ENCODE data around the gene CTXN2.

Gene CTXN2

DNA sequence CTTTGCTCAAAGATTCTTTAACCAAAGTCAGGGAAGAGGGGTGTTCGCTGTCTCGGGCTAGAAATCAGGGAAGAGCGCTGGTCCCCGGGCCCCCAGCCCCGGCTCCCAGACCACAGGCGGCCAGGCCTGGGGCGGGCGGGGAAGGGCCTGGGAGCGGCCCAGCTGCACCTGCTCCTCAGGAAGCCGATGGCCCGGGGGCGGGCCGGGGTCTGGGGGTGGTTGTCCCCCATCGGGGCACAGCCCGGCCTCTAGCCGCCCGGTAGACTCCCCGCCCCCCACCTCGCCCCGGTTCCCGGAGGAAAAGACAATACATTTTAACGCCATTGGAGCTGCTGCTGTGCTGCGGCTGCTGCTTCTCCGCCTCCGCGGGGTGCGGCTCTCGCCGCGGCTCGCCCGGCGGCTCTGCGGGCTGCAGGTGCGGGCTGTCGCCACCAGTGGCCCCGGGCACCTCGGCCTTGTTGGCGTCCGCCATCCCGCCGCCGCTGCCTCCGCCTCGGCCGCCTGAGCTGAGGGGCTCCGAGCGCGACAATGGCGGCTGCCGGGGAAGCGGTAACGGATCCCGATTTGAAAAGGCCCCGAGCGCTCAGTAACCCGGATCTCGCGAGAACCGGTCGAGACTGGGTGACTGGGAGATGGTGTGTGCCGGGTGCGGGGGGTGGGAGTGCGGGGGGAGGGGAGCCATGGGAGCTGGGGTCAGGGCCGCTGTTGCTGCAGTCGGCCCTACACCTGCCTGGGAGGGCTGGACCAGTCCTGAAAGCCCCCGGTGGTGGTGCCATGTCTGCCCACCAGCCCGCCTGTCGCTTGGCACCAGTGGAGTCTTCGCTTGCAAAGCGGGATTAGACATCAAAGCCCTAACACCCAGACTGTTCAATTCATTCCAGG lies 13.5 kb upstream of the CTXN2 start, which contains the start of gene MYEF2:
MYEF2 (minus strand) TSS at position 530 of the 882 bp plus-strand sequence; CDS start at position 472, 58 bp downstream.
- Histone ChIP-seq H3K9me2 (replicated peaks; ENCODE audit: control insufficient read depth, low read length) (no peaks in the 10 kb centered on the region), H4K20me1 (ENCODE audit: control insufficient read depth, insufficient read depth, low read depth, low read length) (no peaks in the 10 kb centered on the region), H3K4me1 (ENCODE audit: control insufficient read depth, low read length) (peaks cover 25% of the 10 kb centered on the region), H3K36me3 (ENCODE audit: control insufficient read depth, low read length) (peaks cover 11% of the 10 kb centered on the region), H3K4me3 (ENCODE audit: low read length) (peak within 1 kb of the TSS; percentile 74), H3K9me3 (ENCODE audit: control insufficient read depth, insufficient read depth, low read length) (no peaks in the 10 kb centered on the region), H3K79me2 (ENCODE audit: control insufficient read depth, low read length) (peaks cover 50% of the 10 kb centered on the region), H3K27me3 (ENCODE audit: control insufficient read depth, low read length) (0 out of 2 replicates have a peak, but pooled peaks cover 2% of the 10 kb centered on the region), H3K4me2 (ENCODE audit: low read length) (peak within 1 kb of the TSS; percentile 75), H3F3A (ENCODE audit: control insufficient read depth, insufficient read depth) (no peaks in the 10 kb centered on the region), H3K27ac (ENCODE audit: low read depth, low read length) (peak within 1 kb of the TSS; percentile 57)
- no peak for TF ChIP-seq EZH2phosphoT487 (IDR thresholded peaks at IDR 0.05; ENCODE audit: borderline replicate concordance, low read length)
- TF ChIP-seq CTCF (IDR thresholded peaks at IDR 0.05; ENCODE audit: low read depth, low read length, poor library complexity, severe bottlenecking) = no peak

DNA sequence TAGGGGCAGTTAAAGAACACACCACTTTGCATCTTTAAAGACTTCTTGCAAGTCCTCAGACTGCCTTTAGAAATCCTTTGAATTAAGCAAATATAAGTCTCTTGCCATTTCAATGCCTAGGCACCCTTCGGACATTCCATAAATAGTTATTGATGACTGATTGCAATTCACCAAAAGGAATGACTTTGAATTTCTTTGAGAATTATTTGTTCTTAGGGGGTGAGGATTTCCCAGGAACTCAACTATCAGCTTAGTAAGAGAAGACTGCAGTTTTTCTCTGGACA lies 12.9 kb upstream of the CTXN2 start:
- Histone ChIP-seq H3F3A (ENCODE audit: control insufficient read depth, insufficient read depth) (no peaks in the 10 kb centered on the region), H3K27ac (ENCODE audit: low read depth, low read length) (no peak overlapping the region), H3K4me2 (ENCODE audit: low read length) (peak overlapping the region; percentile 75), H4K20me1 (ENCODE audit: control insufficient read depth, insufficient read depth, low read depth, low read length) (no peaks in the 10 kb centered on the region), H3K9me3 (ENCODE audit: control insufficient read depth, insufficient read depth, low read length) (no peaks in the 10 kb centered on the region), H3K9me2 (replicated peaks; ENCODE audit: control insufficient read depth, low read length) (no peaks in the 10 kb centered on the region), H3K79me2 (ENCODE audit: control insufficient read depth, low read length) (peaks cover 44% of the 10 kb centered on the region), H3K4me3 (ENCODE audit: low read length) (peak overlapping the region; percentile 74), H3K4me1 (ENCODE audit: control insufficient read depth, low read length) (peaks cover 25% of the 10 kb centered on the region), H3K36me3 (ENCODE audit: control insufficient read depth, low read length) (peaks cover 9% of the 10 kb centered on the region), H3K27me3 (ENCODE audit: control insufficient read depth, low read length) (0 out of 2 replicates have a peak, but pooled peaks cover 2% of the 10 kb centered on the region)
- no peak for TF ChIP-seq EZH2phosphoT487 (IDR thresholded peaks at IDR 0.05; ENCODE audit: borderline replicate concordance, low read length)

DNA sequence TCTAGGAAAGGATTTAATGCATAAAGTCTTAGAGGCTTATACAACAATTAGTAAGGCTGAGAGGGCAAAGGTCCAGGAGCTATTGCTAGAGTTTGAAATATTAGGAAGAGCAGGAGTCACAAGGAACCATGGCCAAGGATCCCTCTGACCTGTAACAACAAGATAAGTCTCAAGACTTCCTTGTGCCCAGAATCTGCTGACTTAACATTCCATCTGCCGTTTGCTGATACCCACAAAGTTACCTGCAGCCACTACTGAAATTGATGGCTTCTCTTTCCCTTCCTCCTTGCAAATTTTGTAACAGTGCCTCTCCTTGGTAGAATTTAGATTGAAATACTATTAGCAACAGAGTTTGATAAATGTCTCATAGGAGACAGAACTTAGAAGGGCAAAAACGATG lies 8.7 kb upstream of the CTXN2 start:
- peaks cover 3% of the 10 kb centered on the region; the same call in 1 of the 2 replicates for H3K79me2 ChIP-seq (ENCODE audit: control insufficient read depth, low read length)
- no peaks in the 10 kb centered on the region for H3K9me3 ChIP-seq (ENCODE audit: control insufficient read depth, insufficient read depth, low read length)
- TF ChIP-seq CTCF (IDR thresholded peaks at IDR 0.05; ENCODE audit: low read depth, low read length, poor library complexity, severe bottlenecking) = no peak
- no peak for TF ChIP-seq EZH2phosphoT487 (IDR thresholded peaks at IDR 0.05; ENCODE audit: borderline replicate concordance, low read length)
- 0 out of 2 replicates have a peak, but pooled peaks cover 5% of the 10 kb centered on the region for H3K27me3 ChIP-seq (ENCODE audit: control insufficient read depth, low read length)
- H3K9me2 ChIP-seq (replicated peaks; ENCODE audit: control insufficient read depth, low read length) = no peaks in the 10 kb centered on the region
- H3K4me3 ChIP-seq (ENCODE audit: low read length) = no peak overlapping the region
- H3K27ac ChIP-seq (ENCODE audit: low read depth, low read length) = no peak overlapping the region
- H4K20me1 ChIP-seq (ENCODE audit: control insufficient read depth, insufficient read depth, low read depth, low read length) = no peaks in the 10 kb centered on the region
- no peaks in the 10 kb centered on the region for H3F3A ChIP-seq (ENCODE audit: control insufficient read depth, insufficient read depth)
- no peaks in the 10 kb centered on the region; the same call in 1 of the 2 replicates for H3K36me3 ChIP-seq (ENCODE audit: control insufficient read depth, low read length)
- no peak overlapping the region for H3K4me2 ChIP-seq (ENCODE audit: low read length)
- peaks cover 4% of the 10 kb centered on the region for H3K4me1 ChIP-seq (ENCODE audit: control insufficient read depth, low read length)

DNA sequence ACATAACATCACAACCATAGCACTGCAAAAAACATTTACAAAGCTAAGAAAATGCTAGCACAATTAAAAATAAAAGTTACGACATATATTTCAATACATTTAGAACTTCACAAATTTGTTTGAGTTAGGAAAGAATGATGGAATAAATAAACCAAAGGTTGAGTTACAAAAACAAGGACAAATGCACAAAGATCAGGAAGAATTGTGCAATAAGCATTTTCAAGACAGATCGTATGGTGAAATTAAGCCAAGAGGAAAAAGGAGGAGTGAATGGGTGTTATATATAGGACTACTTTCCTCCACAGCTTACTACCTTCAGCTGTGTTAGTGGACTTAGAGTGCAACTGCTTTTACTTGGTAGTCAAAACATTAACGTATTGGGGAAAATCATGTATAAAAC lies 5.9 kb upstream of the CTXN2 start:
- H3F3A ChIP-seq (ENCODE audit: control insufficient read depth, insufficient read depth) = no peaks in the 10 kb centered on the region
- H4K20me1 ChIP-seq (ENCODE audit: control insufficient read depth, insufficient read depth, low read depth, low read length) = no peaks in the 10 kb centered on the region
- TF ChIP-seq EZH2phosphoT487 (IDR thresholded peaks at IDR 0.05; ENCODE audit: borderline replicate concordance, low read length) (no peak), CTCF (IDR thresholded peaks at IDR 0.05; ENCODE audit: low read depth, low read length, poor library complexity, severe bottlenecking) (no peak)
- no peaks in the 10 kb centered on the region for H3K79me2 ChIP-seq (ENCODE audit: control insufficient read depth, low read length)
- H3K27ac ChIP-seq (ENCODE audit: low read depth, low read length) = no peak overlapping the region
- no peak overlapping the region for H3K4me3 ChIP-seq (ENCODE audit: low read length)
- H3K27me3 ChIP-seq (ENCODE audit: control insufficient read depth, low read length) = 0 out of 2 replicates have a peak, but pooled peaks cover 5% of the 10 kb centered on the region
- no peaks in the 10 kb centered on the region for H3K9me3 ChIP-seq (ENCODE audit: control insufficient read depth, insufficient read depth, low read length)
- no peaks in the 10 kb centered on the region for H3K36me3 ChIP-seq (ENCODE audit: control insufficient read depth, low read length)
- H3K4me2 ChIP-seq (ENCODE audit: low read length) = no peak overlapping the region
- no peaks in the 10 kb centered on the region for H3K9me2 ChIP-seq (replicated peaks; ENCODE audit: control insufficient read depth, low read length)
- H3K4me1 ChIP-seq (ENCODE audit: control insufficient read depth, low read length) = no peaks in the 10 kb centered on the region

Measured in DOHH2 (cell line).